ENCODE data around the gene KDM7A. TPM values are rescaled to one million over a fixed set of nuclear protein-coding genes. Genes with fewer than 3 reads are reported as not detected.

Gene KDM7A
- total and polyA plus RNA-seq, 2 of the 8 experiments (the other 6 are each of a cell fraction or from before 2014, with no cell fraction given): 2.2 to 12.5 TPM

- H2BK120ac ChIP-seq (replicated peaks; ENCODE audit: low read depth, low read length): no peak overlapping the region
- peaks cover 0 to 6% (median 1%) of the 10 kb centered on the region in 4 experiments; a peak in 2 of 7 replicates for H3K4me1 ChIP-seq (replicated peaks in 1 of 4; ENCODE audit: control insufficient read depth in 3 of 4, insufficient read depth in 4 of 4, low read length in 3 of 4)
- no peak overlapping the region for H4K8ac ChIP-seq (ENCODE audit: extremely low read depth, insufficient read depth, low read length)
- no peak overlapping the region for H3K27ac ChIP-seq (ENCODE audit: low read depth, low read length)
- no peak overlapping the region for H3K4me3 ChIP-seq (ENCODE audit: extremely low read depth in 1 of 4, insufficient read depth in 2 of 4, low read depth in 3 of 4, low read length in 4 of 4)
- H3K23ac ChIP-seq (ENCODE audit: insufficient read length): no peak overlapping the region
- H3K23me2 ChIP-seq (ENCODE audit: low read depth, low read length): no peaks in the 10 kb centered on the region
- no peak overlapping the region for H2BK20ac ChIP-seq (ENCODE audit: low read length)
- FAIRE-seq (no peak), DNase-seq (ENCODE audit: low read depth in 1 of 2, low spot score in 2 of 2) (no peak)
- no peak overlapping the region for H4K5ac ChIP-seq (ENCODE audit: insufficient read length, low read depth, low read length)
- H4K91ac ChIP-seq (replicated peaks; ENCODE audit: insufficient read length, low read length): no peak overlapping the region
- H4K20me1 ChIP-seq (replicated peaks in 1 of 2; ENCODE audit: control insufficient read depth in 1 of 2, insufficient read depth in 2 of 2, low read length in 2 of 2): peaks cover 0 to 2% of the 10 kb centered on the region in 2 experiments
- no peak overlapping the region for H3K4me2 ChIP-seq (ENCODE audit: insufficient read depth in 1 of 2, low read depth in 2 of 2, low read length in 2 of 2)
- ChIA-PET CTCF (ENCODE audit: partially characterized antibody) (interaction anchor here (0.7 to 1.2 kb wide), 2 partner anchors 78 to 213 kb away, joined by 3 read pairs; no protein-coding TSS in a partner anchor), POLR2A (ENCODE audit: partially characterized antibody) (interaction anchor here (0.5 kb wide), 1 partner anchor 37 kb away, joined by 3 read pairs; no protein-coding TSS in a partner anchor)
- H3K9me3 ChIP-seq (ENCODE audit: insufficient read depth in 2 of 2, low read depth in 1 of 2, low read length in 1 of 2): no peaks in the 10 kb centered on the region
- no peaks in the 10 kb centered on the region for H3K79me2 ChIP-seq (ENCODE audit: control insufficient read depth in 1 of 2, insufficient read depth in 2 of 2, low read length in 2 of 2)
- 0 out of 2 replicates have a peak overlapping the region, but pooled peaks have one; percentile 21 for H3K18ac ChIP-seq (ENCODE audit: extremely low read depth, low read length)
- no peak overlapping the region for H3K56ac ChIP-seq (replicated peaks; ENCODE audit: insufficient read length, low read depth, low read length)
- WGBS, 2 experiments (ENCODE audit: extremely low coverage in 1 of 2, insufficient coverage in 1 of 2, insufficient read length in 1 of 2, insufficient replicate concordance in 2 of 2, low coverage in 1 of 2, low lambda C conversion rate in 2 of 2, missing lambda C conversion rate in 1 of 2): 85% methylated on average over 4 of the region's 4 CpGs; no CpG with 5 or more reads in 1 of the 2 experiments
- no peak overlapping the region for H3K14ac ChIP-seq (ENCODE audit: insufficient read length)
- H3K36me3 ChIP-seq (ENCODE audit: control insufficient read depth in 2 of 4, insufficient read depth in 4 of 4, low read length in 3 of 4): no peaks in the 10 kb centered on the region
- H2AFZ ChIP-seq (ENCODE audit: low read length): no peak overlapping the region
- no peak overlapping the region for H3K9ac ChIP-seq (replicated peaks in 1 of 4; ENCODE audit: extremely low read depth in 1 of 4, low read depth in 3 of 4, low read length in 3 of 4)
- H3K79me1 ChIP-seq (ENCODE audit: low read depth, low read length): no peaks in the 10 kb centered on the region
- H2AK5ac ChIP-seq (ENCODE audit: low read depth, low read length): no peak overlapping the region
- no peak overlapping the region for H2BK5ac ChIP-seq (ENCODE audit: low read depth, low read length)
- H2BK15ac ChIP-seq (ENCODE audit: low read length): no peak overlapping the region
- H2BK12ac ChIP-seq (ENCODE audit: low read depth, low read length): no peak overlapping the region
- no peak overlapping the region for H3K4ac ChIP-seq (replicated peaks; ENCODE audit: insufficient read length, low read depth, low read length)
- H3K27me3 ChIP-seq (replicated peaks in 1 of 4; ENCODE audit: control insufficient read depth in 3 of 4, extremely low read depth in 1 of 4, insufficient read depth in 3 of 4, low read length in 3 of 4): no peaks in the 10 kb centered on the region
- TF ChIP-seq ASH2L (IDR thresholded peaks at IDR 0.05; ENCODE audit: low read length) (no peak), RBBP5 (IDR thresholded peaks at IDR 0.05; ENCODE audit: borderline replicate concordance, low read depth, low read length) (no peak), RFX5 (IDR thresholded peaks at IDR 0.05; ENCODE audit: borderline replicate concordance, low read depth, low read length) (no peak), SIX5 (IDR thresholded peaks at IDR 0.05; ENCODE audit: low read depth, low read length) (no peak), BCL11A (IDR thresholded peaks at IDR 0.05; ENCODE audit: low read depth in 2 of 2, low read length in 2 of 2) (no peak), CBX5 (IDR thresholded peaks at IDR 0.05; ENCODE audit: low read depth, low read length) (no peak), MAX (IDR thresholded peaks at IDR 0.05) (no peak), TEAD4 (IDR thresholded peaks at IDR 0.05; ENCODE audit: low read depth, low read length) (no peak), JUND (IDR thresholded peaks at IDR 0.05; ENCODE audit: low read length) (no peak), SAP30 (IDR thresholded peaks at IDR 0.05; ENCODE audit: insufficient read depth, insufficient replicate concordance, low read length) (no peak), CEBPB (IDR thresholded peaks at IDR 0.05; ENCODE audit: low read depth, low read length) (no peak)
These were observed 92.6 kb downstream of the KDM7A start for GRCh38 chr7:140084142-140084655.
